ENCODE measurements around the gene TJP3.

DNA sequence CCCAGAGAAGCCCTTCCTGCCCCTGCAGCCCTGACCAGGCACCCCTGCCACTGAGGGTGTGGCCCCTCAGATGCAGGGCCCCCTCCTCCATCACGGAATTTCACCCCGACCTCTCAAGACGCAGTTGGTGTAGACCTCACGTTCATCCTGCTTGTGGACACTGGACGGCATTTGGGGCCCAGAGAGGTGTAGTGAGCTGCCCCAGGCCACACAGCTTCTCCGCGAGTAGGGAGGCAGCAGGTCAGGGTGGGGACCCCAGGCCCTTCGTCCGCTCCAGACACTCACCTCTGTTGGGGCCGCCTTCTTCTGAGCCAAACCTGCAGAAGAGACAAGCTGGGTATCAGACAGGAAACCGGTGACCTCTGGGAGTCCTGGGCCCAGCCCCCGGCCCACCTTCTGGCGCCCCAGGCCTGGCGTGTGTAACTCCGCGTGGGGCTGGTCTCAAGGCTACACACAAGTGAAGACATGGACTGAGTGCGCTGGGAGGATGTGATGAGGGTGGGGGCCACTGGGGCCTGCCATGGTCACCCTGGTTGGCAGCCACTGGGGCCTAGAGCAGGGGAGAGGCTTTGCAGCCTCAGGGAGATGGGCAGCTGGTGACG lies 41.0 kb upstream of the TJP3 start:
- TF ChIP-seq, protein P1, sequence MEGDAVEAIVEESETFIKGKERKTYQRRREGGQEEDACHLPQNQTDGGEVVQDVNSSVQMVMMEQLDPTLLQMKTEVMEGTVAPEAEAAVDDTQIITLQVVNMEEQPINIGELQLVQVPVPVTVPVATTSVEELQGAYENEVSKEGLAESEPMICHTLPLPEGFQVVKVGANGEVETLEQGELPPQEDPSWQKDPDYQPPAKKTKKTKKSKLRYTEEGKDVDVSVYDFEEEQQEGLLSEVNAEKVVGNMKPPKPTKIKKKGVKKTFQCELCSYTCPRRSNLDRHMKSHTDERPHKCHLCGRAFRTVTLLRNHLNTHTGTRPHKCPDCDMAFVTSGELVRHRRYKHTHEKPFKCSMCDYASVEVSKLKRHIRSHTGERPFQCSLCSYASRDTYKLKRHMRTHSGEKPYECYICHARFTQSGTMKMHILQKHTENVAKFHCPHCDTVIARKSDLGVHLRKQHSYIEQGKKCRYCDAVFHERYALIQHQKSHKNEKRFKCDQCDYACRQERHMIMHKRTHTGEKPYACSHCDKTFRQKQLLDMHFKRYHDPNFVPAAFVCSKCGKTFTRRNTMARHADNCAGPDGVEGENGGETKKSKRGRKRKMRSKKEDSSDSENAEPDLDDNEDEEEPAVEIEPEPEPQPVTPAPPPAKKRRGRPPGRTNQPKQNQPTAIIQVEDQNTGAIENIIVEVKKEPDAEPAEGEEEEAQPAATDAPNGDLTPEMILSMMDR (IDR thresholded peaks at IDR 0.05) = no peak
- no peak for TF ChIP-seq POLR2A (IDR thresholded peaks at IDR 0.05; ENCODE audit: low read depth)
- no peak for TF ChIP-seq EP300 (IDR thresholded peaks at IDR 0.05)

Measured in esophagus muscularis mucosa (tissue), 4 donors.